Smooth muscle cell (in vitro differentiated cells): ENCODE measurements around the gene KRTAP12-1. TPM values are rescaled to one million over a fixed set of nuclear protein-coding genes. Genes with fewer than 3 reads are reported as not detected.
"Not testable (repeated sequence)": the region's sequence is repeated elsewhere in the genome, so short reads cannot be mapped to it uniquely, and the experiment has no call there.

Source experiments
- DNase-seq: peaks from one replicate; lab custom pipeline; 2025; ENCODE audit not compliant: unreplicated experiment; lab: John Stamatoyannopoulos, UW
- H2AFZ ChIP-seq: fragments of 200-600 bp; sonication (generic); 2 replicates; pipeline ENCODE4 v1.6.0; 2016; ENCODE audit warnings: antibody characterized with exemption, low read depth, mild to moderate bottlenecking
- H3F3A ChIP-seq: fragments of 200-600 bp; sonication (generic); 2 replicates; pipeline ENCODE4 v1.6.0; 2017; ENCODE audit warnings: antibody characterized with exemption, low read depth
- H3K27ac ChIP-seq: fragments of 200-600 bp; sonication (generic); 2 replicates; pipeline ENCODE4 v1.5.1; 2016; ENCODE audit warnings: low read depth, mild to moderate bottlenecking
- H3K27me3 ChIP-seq: fragments of 200-600 bp; sonication (generic); 2 replicates; pipeline ENCODE4 v1.6.1; 2016; ENCODE audit warnings: low read depth, mild to moderate bottlenecking
- H3K36me3 ChIP-seq: fragments of 200-600 bp; sonication (generic); 2 replicates; pipeline ENCODE4 v1.5.1; 2016; ENCODE audit warnings: low read depth
- H3K4me1 ChIP-seq: fragments of 200-600 bp; sonication (generic); 2 replicates; pipeline ENCODE4 v1.5.1; 2016; ENCODE audit warnings: low read depth
- H3K4me2 ChIP-seq: fragments of 200-600 bp; sonication (generic); 2 replicates; pipeline ENCODE4 v1.6.0; 2016; ENCODE audit warnings: mild to moderate bottlenecking
- H3K4me3 ChIP-seq: fragments of 200-600 bp; sonication (generic); 2 replicates; pipeline ENCODE4 v1.5.1; 2016; ENCODE audit warnings: mild to moderate bottlenecking
- H3K79me2 ChIP-seq: fragments of 200-600 bp; sonication (generic); 2 replicates; pipeline ENCODE4 v1.6.0; 2016; ENCODE audit warnings: low read depth, mild to moderate bottlenecking
- H3K9ac ChIP-seq: fragments of 200-600 bp; sonication (generic); 2 replicates; pipeline ENCODE4 v1.6.0; 2016; ENCODE audit warnings: low read depth
- H3K9me3 ChIP-seq: fragments of 200-600 bp; sonication (generic); replicated peaks from 2 replicates; pipeline ENCODE4 v1.5.1; 2016; ENCODE audit warnings: low read depth
- H4K20me1 ChIP-seq: fragments of 200-600 bp; sonication (generic); 2 replicates; pipeline ENCODE4 v1.6.0; 2016; ENCODE audit warnings: low read depth
- CTCF ChIP-seq: fragments of 200-600 bp; sonication (generic); IDR thresholded peaks from 2 replicates; pipeline ENCODE4 v1.5.1; 2017; ENCODE audit warnings: borderline replicate concordance, mild to moderate bottlenecking, antibody characterized with exemption; ENCODE audit not compliant: insufficient read depth, poor library complexity, severe bottlenecking
- WGBS: methylation state at CpG from one replicate; pipeline ENCODE4 v1.1.7; 2016; ENCODE audit warnings: low lambda C conversion rate; 5-methylcytosine and 5-hydroxymethylcytosine counted together
- polyA plus RNA-seq: library from polyadenylated mRNA; unstranded; fragments of >200 nt; fragmentation: Nextera tagmentation; extraction: Ambion mirVana; gene quantifications from 2 replicates; pipeline ENCODE4 v1.2.1, GENCODE V29; 2016
- total RNA-seq: library from RNA; depleted of rRNA; stranded (reverse); fragments of >200 nt; gene quantifications from 2 replicates; pipeline ENCODE4 v1.2.3, GENCODE V29; 2014

The KRTAP12-1 gene
- total and polyA plus RNA-seq, 2 experiments from 2014 or later = not detected

- H3K27me3 ChIP-seq = peaks cover under 1% of the 10 kb centered on the region
- no peak overlapping the region for H3K9ac ChIP-seq
- no peak overlapping the region for H2AFZ ChIP-seq
- H3K4me2 ChIP-seq = peak overlapping the region; percentile 34
- no peaks in the 10 kb centered on the region for H4K20me1 ChIP-seq
- no peak for DNase-seq
- H3K4me3 ChIP-seq = no peak overlapping the region
- no peaks in the 10 kb centered on the region for H3K9me3 ChIP-seq
- H3K36me3 ChIP-seq = no peaks in the 10 kb centered on the region
- H3F3A ChIP-seq = no peaks in the 10 kb centered on the region
- 35% methylated on average over 26 of the region's 35 CpGs for WGBS
- peaks cover 14% of the 10 kb centered on the region for H3K4me1 ChIP-seq
- no peak for TF ChIP-seq CTCF
- no peaks in the 10 kb centered on the region for H3K79me2 ChIP-seq
- peak overlapping the region; percentile 35 for H3K27ac ChIP-seq
Measured at GRCh38 chr21:44697811-44698734, 16.1 kb upstream of the KRTAP12-1 start.

- Histone ChIP-seq H3K27ac (peak within 1 kb of the TSS; percentile 35), H3K4me1 (peaks cover 14% of the 10 kb centered on the region), H3K4me2 (peak within 1 kb of the TSS; percentile 34)
- not testable (repeated sequence) for H3K79me2 ChIP-seq, H4K20me1 ChIP-seq, H3K36me3 ChIP-seq, H3K9ac ChIP-seq, H3K27me3 ChIP-seq, H2AFZ ChIP-seq, DNase-seq, H3K4me3 ChIP-seq, H3F3A ChIP-seq, H3K9me3 ChIP-seq
- 62% methylated on average over 17 of the region's 21 CpGs for WGBS
Measured at GRCh38 chr21:44697172-44697810, 15.3 kb upstream of the KRTAP12-1 start, which contains the start of gene KRTAP10-12. Gene KRTAP10-12 (plus strand): TSS chr21:44697172. CDS start chr21:44697202, 30 bp downstream.

DNA sequence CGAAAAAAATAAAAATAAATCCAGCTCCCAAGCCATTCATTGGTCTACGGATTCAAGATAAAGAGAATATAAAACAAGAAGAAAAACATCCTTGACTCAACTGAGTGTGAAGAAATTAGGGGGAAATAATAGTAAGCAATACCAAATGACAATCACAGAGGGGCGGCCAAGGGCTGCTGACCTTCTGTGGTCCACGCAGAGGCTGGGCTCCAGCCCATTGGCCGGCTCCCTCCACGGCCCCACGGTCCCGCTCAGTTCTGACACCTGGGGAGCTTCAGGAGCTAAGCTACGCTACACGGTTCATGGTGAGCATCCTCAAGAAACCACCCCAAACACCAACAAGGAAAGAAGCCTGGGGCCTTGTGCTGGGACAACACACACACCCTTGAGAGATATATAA lies 14.6 kb upstream of the KRTAP12-1 start:
- Histone ChIP-seq H3K4me1 (peaks cover 14% of the 10 kb centered on the region), H3K27me3 (no peaks in the 10 kb centered on the region), H4K20me1 (no peaks in the 10 kb centered on the region), H3F3A (peaks cover 12% of the 10 kb centered on the region), H3K9me3 (no peaks in the 10 kb centered on the region), H3K9ac (no peak overlapping the region), H3K4me2 (no peak overlapping the region), H2AFZ (no peak overlapping the region), H3K27ac (no peak overlapping the region), H3K36me3 (no peaks in the 10 kb centered on the region), H3K4me3 (no peak overlapping the region), H3K79me2 (no peaks in the 10 kb centered on the region)
- no peak for DNase-seq
- TF ChIP-seq CTCF = no peak
- WGBS = 84% methylated on average over 10 of the region's 10 CpGs

DNA sequence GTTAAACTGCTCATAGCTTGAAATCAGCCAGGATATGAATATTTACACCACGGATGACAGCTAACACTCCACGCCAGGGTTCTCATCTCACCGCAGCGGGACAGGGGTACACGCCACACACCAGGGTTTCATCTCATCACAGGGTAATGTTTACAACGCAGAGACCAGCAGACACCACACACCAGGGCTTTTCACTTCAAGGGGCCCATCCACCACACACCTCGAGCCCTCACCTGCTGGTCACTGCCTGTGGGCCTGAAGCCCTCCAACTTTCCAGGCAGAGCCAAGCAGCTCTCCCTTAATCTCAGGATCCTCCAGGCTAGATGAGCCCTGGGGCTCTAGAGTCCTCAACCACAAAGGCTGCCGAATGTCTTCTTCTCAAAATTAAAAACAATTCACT lies 13.7 kb upstream of the KRTAP12-1 start:
- H3K9me3 ChIP-seq = no peaks in the 10 kb centered on the region
- H3K4me2 ChIP-seq = no peak overlapping the region
- H2AFZ ChIP-seq = no peak overlapping the region
- no peak overlapping the region for H3K4me3 ChIP-seq
- no peaks in the 10 kb centered on the region for H3K79me2 ChIP-seq
- no peaks in the 10 kb centered on the region for H4K20me1 ChIP-seq
- TF ChIP-seq CTCF = no peak
- H3K9ac ChIP-seq = no peak overlapping the region
- H3K27ac ChIP-seq = no peak overlapping the region
- WGBS = 81% methylated on average over 8 of the region's 8 CpGs
- peaks cover 14% of the 10 kb centered on the region for H3K4me1 ChIP-seq
- DNase-seq = no peak
- peaks cover 15% of the 10 kb centered on the region for H3F3A ChIP-seq
- no peaks in the 10 kb centered on the region for H3K27me3 ChIP-seq
- no peaks in the 10 kb centered on the region for H3K36me3 ChIP-seq
